HG03196 (cell line): Measurements from ENCODE around the gene POF1B.
"Not testable (repeated sequence)": the region's sequence is repeated elsewhere in the genome, so short reads cannot be mapped to it uniquely, and the experiment has no call there.

Experiments
- ATAC-seq: cut with Tn5 transposase; IDR thresholded peaks from one replicate; pipeline ENCODE4 v1.9.1; 2021; ENCODE audit not compliant: unreplicated experiment

POF1B gene

GRCh38 chrX:85379174-85379907, at the start of gene POF1B:
Gene POF1B, minus strand, starts transcription at chrX:85379665. Its CDS starts 211 bp downstream, at chrX:85379454.
- ATAC-seq = no peak

- ATAC-seq = no peak
Measured at GRCh38 chrX:85429066-85429465, 49.6 kb upstream of the POF1B start.

GRCh38 chrX:85419293-85419692, 39.8 kb upstream of the POF1B start:
- no peak for ATAC-seq

- ATAC-seq = no peak
Measured at GRCh38 chrX:85391878-85392238, 12.4 kb upstream of the POF1B start.

GRCh38 chrX:85391185-85391877, 11.9 kb upstream of the POF1B start:
- ATAC-seq = no peak

- no peak for ATAC-seq
Measured at GRCh38 chrX:85381602-85382001, 2.1 kb upstream of the POF1B start.

- no peak for ATAC-seq
Measured at GRCh38 chrX:85378461-85378860, 1.0 kb downstream of the POF1B start.

- no peak for ATAC-seq
Measured at GRCh38 chrX:85375333-85375738, 4.1 kb downstream of the POF1B start.

- ATAC-seq = no peak
Measured at GRCh38 chrX:85365370-85365995, 14.0 kb downstream of the POF1B start.

- no peak for ATAC-seq
Measured at GRCh38 chrX:85359051-85359450, 20.4 kb downstream of the POF1B start.

GRCh38 chrX:85345523-85345922, 33.9 kb downstream of the POF1B start:
- ATAC-seq = no peak

GRCh38 chrX:85327060-85327333, 52.5 kb downstream of the POF1B start:
- no peak for ATAC-seq

GRCh38 chrX:85326234-85327059, 53.0 kb downstream of the POF1B start:
- no peak for ATAC-seq

GRCh38 chrX:85311348-85311747, 68.1 kb downstream of the POF1B start:
- ATAC-seq = not testable (repeated sequence)

GRCh38 chrX:85309717-85310116, 69.7 kb downstream of the POF1B start:
- no peak for ATAC-seq

GRCh38 chrX:85303544-85303943, 75.9 kb downstream of the POF1B start:
- no peak for ATAC-seq

- ATAC-seq = no peak
Measured at GRCh38 chrX:85288992-85289723, 90.3 kb downstream of the POF1B start.

GRCh38 chrX:85285286-85285685, 94.2 kb downstream of the POF1B start:
- ATAC-seq = not testable (repeated sequence)

GRCh38 chrX:85244450-85245211, 134.8 kb downstream of the POF1B start:
- peak; percentile 47 for ATAC-seq
